HCT116 (cell line): ENCODE measurements around the gene PDE6G. TPM values are rescaled to one million over a fixed set of nuclear protein-coding genes. Genes with fewer than 3 reads are reported as not detected.

Experiments used
- ATAC-seq: fragments of 200-7000 bp; cut with Tn5 transposase; 2 replicates; pipeline ENCODE4 v1.9.1; 2020; ENCODE audit warnings: mild to moderate bottlenecking, moderate library complexity
- BruUV-seq: library from RNA; stranded (reverse); fragments of 400-500 nt; replicated peaks from 2 replicates; lab custom pipeline; 2021; lab: Mats Ljungman, UMichigan
- CTCF ChIA-PET: fragments of 300-600 bp; sonication (Branson Sonifier 250); formaldehyde crosslinking; loops from one replicate; lab custom pipeline; 2021; ENCODE audit warnings: antibody characterized with exemption; lab: Charles Lee
- POLR2A ChIA-PET: fragments of 300-600, 350-600 bp; sonication (Branson Sonifier 250); formaldehyde crosslinking; loops from one replicate; lab custom pipeline; 2021; ENCODE audit warnings: antibody characterized with exemption; lab: Charles Lee
- RAD21 ChIA-PET, 2 experiments: fragments of 300-600 bp; sonication (Branson Sonifier 250); formaldehyde crosslinking; loops; one replicate each; lab custom pipeline; 2023; ENCODE audit warnings: low total read pairs in 2 of 2; ENCODE audit not compliant: uncharacterized antibody in 2 of 2, unreplicated experiment in 2 of 2, low non-redundant PET in 1 of 2; lab: Charles Lee
- DNase-seq: peaks from one replicate; pipeline ENCODE4 v3.0.0-alpha.2; 2010; ENCODE audit warnings: low read depth, low spot score
- H2AFZ ChIP-seq: fragments of 200-600 bp; shearing (Covaris generic), sonication (generic); 2 replicates; pipeline ENCODE4 v1.6.1; 2017; ENCODE audit warnings: low read depth, mixed run types, mixed read lengths, antibody characterized with exemption, low read length; ENCODE audit not compliant: poor library complexity, severe bottlenecking
- H3K27ac ChIP-seq: 2 replicates; pipeline ENCODE4 v1.5.1; 2012; ENCODE audit warnings: low read depth, low read length
- H3K27me3 ChIP-seq: fragments of 200-600 bp; sonication (generic); 2 replicates; pipeline ENCODE4 v1.6.1; 2016; ENCODE audit warnings: mixed run types, low read length, mixed read lengths; ENCODE audit not compliant: insufficient read depth
- H3K36me3 ChIP-seq, 2 experiments: fragments of 200-500 bp in 1 of 2; fragments of 200-600 bp in 1 of 2; sonication (Bioruptor generic) in 1 of 2; sonication (generic) in 1 of 2; 2 replicates each; pipeline versions ENCODE4 v1.5.1 to v1.6.1; 2014 to 2016; ENCODE audit warnings: low read length in 2 of 2, inconsistent platforms in 1 of 2, mixed read lengths in 1 of 2, mixed run types in 1 of 2; ENCODE audit not compliant: insufficient read depth in 2 of 2, control insufficient read depth in 1 of 2
- H3K4me1 ChIP-seq, 2 experiments: fragments of 200-600 bp in 1 of 2; sonication (generic) in 1 of 2; 2 replicates each; pipeline versions ENCODE4 v1.5.1 to v1.6.1; 2012 to 2017; ENCODE audit warnings: low read length in 2 of 2, inconsistent platforms in 1 of 2, mild to moderate bottlenecking in 1 of 2, mixed read lengths in 1 of 2, mixed run types in 1 of 2, moderate library complexity in 1 of 2; ENCODE audit not compliant: insufficient read depth in 2 of 2, control insufficient read depth in 1 of 2
- H3K4me2 ChIP-seq: fragments of 200-600 bp; sonication (generic); 2 replicates; pipeline ENCODE4 v1.6.1; 2017; ENCODE audit warnings: mixed run types, low read length, mixed read lengths
- H3K4me3 ChIP-seq, 2 experiments: fragments of 200-600 bp in 1 of 2; sonication (generic) in 1 of 2; replicated peaks in 1 of 2; 2 replicates each; pipeline ENCODE4 v1.5.1; 2011 to 2016; ENCODE audit warnings: low read length in 2 of 2, control low read depth in 1 of 2, low read depth in 1 of 2, mild to moderate bottlenecking in 1 of 2, mixed read lengths in 1 of 2, mixed run types in 1 of 2
- H3K79me2 ChIP-seq: fragments of 200-600 bp; sonication (generic); 2 replicates; pipeline ENCODE4 v1.6.1; 2017; ENCODE audit warnings: mild to moderate bottlenecking, mixed run types, low read length, moderate library complexity, mixed read lengths; ENCODE audit not compliant: insufficient read depth
- H3K9ac ChIP-seq: fragments of 200-600 bp; sonication (generic); 2 replicates; pipeline ENCODE4 v1.6.1; 2016; ENCODE audit warnings: low read length, mixed read lengths
- H3K9me2 ChIP-seq: fragments of 200-600 bp; sonication (generic), shearing (Covaris generic); 2 replicates; pipeline ENCODE4 v1.6.1; 2017; ENCODE audit warnings: mixed run types, mild to moderate bottlenecking, moderate library complexity; ENCODE audit not compliant: insufficient read depth
- H3K9me3 ChIP-seq, 2 experiments: fragments of 200-500 bp in 1 of 2; fragments of 200-600 bp in 1 of 2; sonication (Bioruptor generic) in 1 of 2; sonication (generic) in 1 of 2; 2 replicates each; pipeline ENCODE4 v1.6.1; 2014 to 2017; ENCODE audit warnings: low read length in 2 of 2, mixed read lengths in 2 of 2, inconsistent platforms in 1 of 2, low read depth in 1 of 2, mild to moderate bottlenecking in 1 of 2, mixed run types in 1 of 2, moderate library complexity in 1 of 2; ENCODE audit not compliant: control insufficient read depth in 1 of 2, insufficient read depth in 1 of 2
- H4K20me1 ChIP-seq: fragments of 200-600 bp; sonication (generic), shearing (Covaris generic); 2 replicates; pipeline ENCODE4 v1.6.1; 2017; ENCODE audit warnings: mixed run types, mild to moderate bottlenecking, moderate library complexity; ENCODE audit not compliant: insufficient read depth
- FOSL1 ChIP-seq: IDR thresholded peaks from 2 replicates; pipeline ENCODE4 v1.6.1; 2012; ENCODE audit warnings: low read depth
- SRF ChIP-seq: IDR thresholded peaks from 2 replicates; pipeline ENCODE4 v1.6.1; 2012; ENCODE audit warnings: low read depth
- YY1 ChIP-seq: IDR thresholded peaks from 2 replicates; pipeline ENCODE4 v1.6.1; 2011; ENCODE audit warnings: low read length, low read depth, moderate library complexity, mild to moderate bottlenecking; ENCODE audit not compliant: insufficient replicate concordance; ENCODE audit errors: extremely low read depth
- intact Hi-C: fragments of 100-400 bp; cut with micrococcal nuclease; formaldehyde crosslinking; loops from 2 replicates; pipeline ENCODE4 v1.10.0; 2022
- total RNA-seq: library from RNA; stranded (reverse); gene quantifications from one replicate; pipeline ENCODE4 v1.2.1, GENCODE V29; 2021; ENCODE audit not compliant: unreplicated experiment
- TF ChIP-seq, protein P1 (sequence below), 3 experiments: fragments of 200-600 bp in 1 of 3; sonication (generic) in 1 of 3; IDR thresholded peaks in 2 of 3; conservative IDR thresholded peaks in 1 of 3; 2 replicates each; pipeline ENCODE4 v1.5.1; 2012 to 2017; ENCODE audit warnings: low read depth in 2 of 3, low read length in 2 of 3, antibody characterized with exemption in 1 of 3, borderline replicate concordance in 1 of 3, control low read depth in 1 of 3, mild to moderate bottlenecking in 1 of 3, mixed read lengths in 1 of 3, mixed run types in 1 of 3, moderate library complexity in 1 of 3; ENCODE audit not compliant: insufficient read depth in 1 of 3

Gene PDE6G
- total RNA-seq, 1 experiment from 2014 or later = not detected

DNA sequence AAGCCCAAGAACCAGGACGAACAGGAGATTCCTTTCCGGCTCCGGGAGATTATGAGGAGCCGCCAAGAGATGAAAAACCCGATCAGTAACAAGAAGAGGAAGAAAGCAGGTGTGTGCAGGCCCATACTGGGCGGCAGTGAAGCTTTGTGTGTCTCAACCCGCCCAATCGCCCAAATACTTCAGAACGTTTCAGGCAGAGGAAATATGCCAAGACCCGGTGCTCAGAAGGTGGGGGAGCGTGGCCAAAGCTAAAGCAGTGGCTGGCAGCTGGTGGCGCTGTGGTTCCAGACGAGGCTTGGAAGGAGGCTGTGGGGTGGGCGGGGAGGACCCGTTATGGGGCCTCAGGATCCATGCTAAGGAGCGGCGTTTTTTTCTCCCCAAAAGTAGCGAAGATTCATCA, 11.4 kb upstream of the PDE6G start:
- Histone ChIP-seq H3K79me2 (peaks cover 72% of the 10 kb centered on the region), H3K4me1 (peaks cover 36 to 44% of the 10 kb centered on the region in 2 experiments), H3K27ac (peak overlapping the region; percentile 86), H3K36me3 (peaks cover 35 to 56% of the 10 kb centered on the region in 2 experiments), H3K4me3 (peak overlapping the region; percentile 78 to 84), H3K9ac (peak overlapping the region; percentile 97), H3K27me3 (no peaks in the 10 kb centered on the region), H2AFZ (no peak overlapping the region), H3K4me2 (peak overlapping the region; percentile 89), H4K20me1 (peaks cover 3% of the 10 kb centered on the region; the same call in 1 of the 2 replicates), H3K9me2 (no peaks in the 10 kb centered on the region), H3K9me3 (no peaks in the 10 kb centered on the region)
- intact Hi-C loops = loop anchor here (1.0 kb wide), 2 partner anchors 16 to 30 kb away; partner anchors contain the start of genes ARL16, NPLOC4 and TSPAN10
- BruUV-seq = TSS peak; percentile 46
- CTCF ChIA-PET = interaction anchor here (0.7 to 1.1 kb wide), 3 partner anchors 29 to 36 kb away, joined by 3 read pairs; no protein-coding TSS in a partner anchor
- POLR2A ChIA-PET = interaction anchor here (1.3 to 2.7 kb wide), 2 partner anchors 8 to 16 kb away, joined by 6 to 9 read pairs; partner anchors contain the start of genes ARL16 and HGS
- ATAC-seq (peak; percentile 17; the same call in 1 of the 2 replicates), DNase-seq (no peak)
- RAD21 ChIA-PET = interaction anchor here in 1 of 2 experiments (2.2 kb wide), 1 partner anchor 16 kb away, joined by 4 read pairs; the partner anchor contains the start of genes ARL16 and HGS
- TF ChIP-seq FOSL1 (no peak), YY1 (peak; percentile 40), SRF (no peak)
- TF ChIP-seq, protein P1, sequence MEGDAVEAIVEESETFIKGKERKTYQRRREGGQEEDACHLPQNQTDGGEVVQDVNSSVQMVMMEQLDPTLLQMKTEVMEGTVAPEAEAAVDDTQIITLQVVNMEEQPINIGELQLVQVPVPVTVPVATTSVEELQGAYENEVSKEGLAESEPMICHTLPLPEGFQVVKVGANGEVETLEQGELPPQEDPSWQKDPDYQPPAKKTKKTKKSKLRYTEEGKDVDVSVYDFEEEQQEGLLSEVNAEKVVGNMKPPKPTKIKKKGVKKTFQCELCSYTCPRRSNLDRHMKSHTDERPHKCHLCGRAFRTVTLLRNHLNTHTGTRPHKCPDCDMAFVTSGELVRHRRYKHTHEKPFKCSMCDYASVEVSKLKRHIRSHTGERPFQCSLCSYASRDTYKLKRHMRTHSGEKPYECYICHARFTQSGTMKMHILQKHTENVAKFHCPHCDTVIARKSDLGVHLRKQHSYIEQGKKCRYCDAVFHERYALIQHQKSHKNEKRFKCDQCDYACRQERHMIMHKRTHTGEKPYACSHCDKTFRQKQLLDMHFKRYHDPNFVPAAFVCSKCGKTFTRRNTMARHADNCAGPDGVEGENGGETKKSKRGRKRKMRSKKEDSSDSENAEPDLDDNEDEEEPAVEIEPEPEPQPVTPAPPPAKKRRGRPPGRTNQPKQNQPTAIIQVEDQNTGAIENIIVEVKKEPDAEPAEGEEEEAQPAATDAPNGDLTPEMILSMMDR (IDR thresholded peaks at IDR 0.05 in 2 of 3, conservative IDR thresholded peaks at IDR 0.05 in 1 of 3; ENCODE audit: borderline replicate concordance in 1 of 3, insufficient read depth in 1 of 3, low read depth in 2 of 3, low read length in 2 of 3) = peak in 2 of 3 experiments; percentile 55 to 64; a peak in 4 of 6 replicates
